Measurements from ENCODE around the gene PODXL2. TPM values are rescaled to one million over a fixed set of nuclear protein-coding genes. Genes with fewer than 3 reads are reported as not detected.

PODXL2 gene
- total and polyA plus RNA-seq, 2 experiments from 2014 or later: 18.4 to 57.6 TPM

GRCh38 chr3:127595303-127595702, 33.7 kb upstream of the PODXL2 start:
- Mint-ChIP-seq H3K36me3 (ENCODE audit: low read depth) (peaks cover 22% of the 10 kb centered on the region), H3K27me3 (ENCODE audit: insufficient read depth, low read depth, poor library complexity) (peaks cover 28% of the 10 kb centered on the region), H3K27ac (no peak overlapping the region), H3K4me3 (no peak overlapping the region), H3K4me1 (peaks cover 26% of the 10 kb centered on the region), H3K9me3 (no peaks in the 10 kb centered on the region)
- ATAC-seq (no peak), DNase-seq (ENCODE audit: low spot score) (no peak)
- no peak overlapping the region for H2AFZ ChIP-seq
- H3K4me2 ChIP-seq: no peak overlapping the region
- peaks cover 11% of the 10 kb centered on the region for H3K36me3 ChIP-seq (ENCODE audit: insufficient read depth)
- H3K9me2 ChIP-seq (ENCODE audit: insufficient read depth): no peaks in the 10 kb centered on the region
- no peak overlapping the region for H3K4me3 ChIP-seq
- peaks cover 8% of the 10 kb centered on the region for H3F3A ChIP-seq (replicated peaks; ENCODE audit: low read depth)
- TF ChIP-seq, protein P1, sequence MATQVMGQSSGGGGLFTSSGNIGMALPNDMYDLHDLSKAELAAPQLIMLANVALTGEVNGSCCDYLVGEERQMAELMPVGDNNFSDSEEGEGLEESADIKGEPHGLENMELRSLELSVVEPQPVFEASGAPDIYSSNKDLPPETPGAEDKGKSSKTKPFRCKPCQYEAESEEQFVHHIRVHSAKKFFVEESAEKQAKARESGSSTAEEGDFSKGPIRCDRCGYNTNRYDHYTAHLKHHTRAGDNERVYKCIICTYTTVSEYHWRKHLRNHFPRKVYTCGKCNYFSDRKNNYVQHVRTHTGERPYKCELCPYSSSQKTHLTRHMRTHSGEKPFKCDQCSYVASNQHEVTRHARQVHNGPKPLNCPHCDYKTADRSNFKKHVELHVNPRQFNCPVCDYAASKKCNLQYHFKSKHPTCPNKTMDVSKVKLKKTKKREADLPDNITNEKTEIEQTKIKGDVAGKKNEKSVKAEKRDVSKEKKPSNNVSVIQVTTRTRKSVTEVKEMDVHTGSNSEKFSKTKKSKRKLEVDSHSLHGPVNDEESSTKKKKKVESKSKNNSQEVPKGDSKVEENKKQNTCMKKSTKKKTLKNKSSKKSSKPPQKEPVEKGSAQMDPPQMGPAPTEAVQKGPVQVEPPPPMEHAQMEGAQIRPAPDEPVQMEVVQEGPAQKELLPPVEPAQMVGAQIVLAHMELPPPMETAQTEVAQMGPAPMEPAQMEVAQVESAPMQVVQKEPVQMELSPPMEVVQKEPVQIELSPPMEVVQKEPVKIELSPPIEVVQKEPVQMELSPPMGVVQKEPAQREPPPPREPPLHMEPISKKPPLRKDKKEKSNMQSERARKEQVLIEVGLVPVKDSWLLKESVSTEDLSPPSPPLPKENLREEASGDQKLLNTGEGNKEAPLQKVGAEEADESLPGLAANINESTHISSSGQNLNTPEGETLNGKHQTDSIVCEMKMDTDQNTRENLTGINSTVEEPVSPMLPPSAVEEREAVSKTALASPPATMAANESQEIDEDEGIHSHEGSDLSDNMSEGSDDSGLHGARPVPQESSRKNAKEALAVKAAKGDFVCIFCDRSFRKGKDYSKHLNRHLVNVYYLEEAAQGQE (IDR thresholded peaks at IDR 0.05; ENCODE audit: unreplicated experiment): no peak
- TF ChIP-seq CREB1 (CRISPR knock-in tag; IDR thresholded peaks at IDR 0.05; ENCODE audit: low read depth) (no peak), JUNB (IDR thresholded peaks at IDR 0.05; ENCODE audit: unreplicated experiment) (no peak), STAT1 (IDR thresholded peaks at IDR 0.05; ENCODE audit: unreplicated experiment) (no peak), CTCF (conservative IDR thresholded peaks at IDR 0.05; ENCODE audit: low read depth in 2 of 2) (no peak), NANOG (IDR thresholded peaks at IDR 0.05; ENCODE audit: borderline replicate concordance) (no peak), POLR2AphosphoS5 (IDR thresholded peaks at IDR 0.05; ENCODE audit: low read depth) (no peak), EZH2phosphoT487 (IDR thresholded peaks at IDR 0.05; ENCODE audit: unreplicated experiment) (no peak), ZNF114 (CRISPR knock-in tag; IDR thresholded peaks at IDR 0.05) (no peak), ETS1 (IDR thresholded peaks at IDR 0.05) (no peak), EZH2 (IDR thresholded peaks at IDR 0.05; ENCODE audit: low read depth, unreplicated experiment) (no peak), ZNF331 (CRISPR knock-in tag; IDR thresholded peaks at IDR 0.05; ENCODE audit: low read depth) (no peak)
- TF ChIP-seq, protein P2, sequence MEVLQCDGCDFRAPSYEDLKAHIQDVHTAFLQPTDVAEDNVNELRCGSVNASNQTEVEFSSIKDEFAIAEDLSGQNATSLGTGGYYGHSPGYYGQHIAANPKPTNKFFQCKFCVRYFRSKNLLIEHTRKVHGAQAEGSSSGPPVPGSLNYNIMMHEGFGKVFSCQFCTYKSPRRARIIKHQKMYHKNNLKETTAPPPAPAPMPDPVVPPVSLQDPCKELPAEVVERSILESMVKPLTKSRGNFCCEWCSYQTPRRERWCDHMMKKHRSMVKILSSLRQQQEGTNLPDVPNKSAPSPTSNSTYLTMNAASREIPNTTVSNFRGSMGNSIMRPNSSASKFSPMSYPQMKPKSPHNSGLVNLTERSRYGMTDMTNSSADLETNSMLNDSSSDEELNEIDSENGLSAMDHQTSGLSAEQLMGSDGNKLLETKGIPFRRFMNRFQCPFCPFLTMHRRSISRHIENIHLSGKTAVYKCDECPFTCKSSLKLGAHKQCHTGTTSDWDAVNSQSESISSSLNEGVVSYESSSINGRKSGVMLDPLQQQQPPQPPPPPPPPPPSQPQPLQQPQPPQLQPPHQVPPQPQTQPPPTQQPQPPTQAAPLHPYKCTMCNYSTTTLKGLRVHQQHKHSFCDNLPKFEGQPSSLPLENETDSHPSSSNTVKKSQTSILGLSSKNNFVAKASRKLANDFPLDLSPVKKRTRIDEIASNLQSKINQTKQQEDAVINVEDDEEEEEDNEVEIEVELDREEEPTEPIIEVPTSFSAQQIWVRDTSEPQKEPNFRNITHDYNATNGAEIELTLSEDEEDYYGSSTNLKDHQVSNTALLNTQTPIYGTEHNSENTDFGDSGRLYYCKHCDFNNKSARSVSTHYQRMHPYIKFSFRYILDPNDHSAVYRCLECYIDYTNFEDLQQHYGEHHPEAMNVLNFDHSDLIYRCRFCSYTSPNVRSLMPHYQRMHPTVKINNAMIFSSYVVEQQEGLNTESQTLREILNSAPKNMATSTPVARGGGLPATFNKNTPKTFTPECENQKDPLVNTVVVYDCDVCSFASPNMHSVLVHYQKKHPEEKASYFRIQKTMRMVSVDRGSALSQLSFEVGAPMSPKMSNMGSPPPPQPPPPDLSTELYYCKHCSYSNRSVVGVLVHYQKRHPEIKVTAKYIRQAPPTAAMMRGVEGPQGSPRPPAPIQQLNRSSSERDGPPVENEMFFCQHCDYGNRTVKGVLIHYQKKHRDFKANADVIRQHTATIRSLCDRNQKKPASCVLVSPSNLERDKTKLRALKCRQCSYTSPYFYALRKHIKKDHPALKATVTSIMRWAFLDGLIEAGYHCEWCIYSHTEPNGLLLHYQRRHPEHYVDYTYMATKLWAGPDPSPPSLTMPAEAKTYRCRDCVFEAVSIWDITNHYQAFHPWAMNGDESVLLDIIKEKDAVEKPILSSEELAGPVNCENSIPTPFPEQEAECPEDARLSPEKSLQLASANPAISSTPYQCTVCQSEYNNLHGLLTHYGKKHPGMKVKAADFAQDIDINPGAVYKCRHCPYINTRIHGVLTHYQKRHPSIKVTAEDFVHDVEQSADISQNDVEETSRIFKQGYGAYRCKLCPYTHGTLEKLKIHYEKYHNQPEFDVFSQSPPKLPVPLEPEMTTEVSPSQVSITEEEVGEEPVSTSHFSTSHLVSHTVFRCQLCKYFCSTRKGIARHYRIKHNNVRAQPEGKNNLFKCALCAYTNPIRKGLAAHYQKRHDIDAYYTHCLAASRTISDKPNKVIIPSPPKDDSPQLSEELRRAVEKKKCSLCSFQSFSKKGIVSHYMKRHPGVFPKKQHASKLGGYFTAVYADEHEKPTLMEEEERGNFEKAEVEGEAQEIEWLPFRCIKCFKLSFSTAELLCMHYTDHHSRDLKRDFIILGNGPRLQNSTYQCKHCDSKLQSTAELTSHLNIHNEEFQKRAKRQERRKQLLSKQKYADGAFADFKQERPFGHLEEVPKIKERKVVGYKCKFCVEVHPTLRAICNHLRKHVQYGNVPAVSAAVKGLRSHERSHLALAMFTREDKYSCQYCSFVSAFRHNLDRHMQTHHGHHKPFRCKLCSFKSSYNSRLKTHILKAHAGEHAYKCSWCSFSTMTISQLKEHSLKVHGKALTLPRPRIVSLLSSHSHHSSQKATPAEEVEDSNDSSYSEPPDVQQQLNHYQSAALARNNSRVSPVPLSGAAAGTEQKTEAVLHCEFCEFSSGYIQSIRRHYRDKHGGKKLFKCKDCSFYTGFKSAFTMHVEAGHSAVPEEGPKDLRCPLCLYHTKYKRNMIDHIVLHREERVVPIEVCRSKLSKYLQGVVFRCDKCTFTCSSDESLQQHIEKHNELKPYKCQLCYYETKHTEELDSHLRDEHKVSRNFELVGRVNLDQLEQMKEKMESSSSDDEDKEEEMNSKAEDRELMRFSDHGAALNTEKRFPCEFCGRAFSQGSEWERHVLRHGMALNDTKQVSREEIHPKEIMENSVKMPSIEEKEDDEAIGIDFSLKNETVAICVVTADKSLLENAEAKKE (CRISPR knock-in tag; IDR thresholded peaks at IDR 0.05): no peak
- H3K27me3 ChIP-seq (ENCODE audit: insufficient read depth): no peaks in the 10 kb centered on the region
- H4K20me1 ChIP-seq (replicated peaks; ENCODE audit: insufficient read depth): no peaks in the 10 kb centered on the region
- H3K27ac ChIP-seq (ENCODE audit: low read depth): no peak overlapping the region
- peaks cover 26% of the 10 kb centered on the region for H3K4me1 ChIP-seq (ENCODE audit: insufficient read depth)
- peaks cover 19% of the 10 kb centered on the region for H3K79me2 ChIP-seq (replicated peaks; ENCODE audit: insufficient read depth)
